Esophagus mucosa (tissue), 1 donor: ENCODE data around the gene FKBP10. TPM values are rescaled to one million over a fixed set of nuclear protein-coding genes. Genes with fewer than 3 reads are reported as not detected.

ENCODE experiments used
- ATAC-seq: fragments of 200-7000 bp; cut with Tn5 transposase; one replicate; pipeline ENCODE4 v1.9.1; 2020
- total RNA-seq: library from RNA; stranded (reverse); gene quantifications from one replicate; pipeline ENCODE4 v1.2.4, GENCODE V29; 2023
- donor health status: DM: yes; HTN: yes; CAD: no.

Gene FKBP10
- total RNA-seq, 1 donor from 2014 or later: 3.1 TPM

- peak; percentile 40 for ATAC-seq
Observed at GRCh38 chr17:41784207-41784744, 28.5 kb upstream of the FKBP10 start.

DNA sequence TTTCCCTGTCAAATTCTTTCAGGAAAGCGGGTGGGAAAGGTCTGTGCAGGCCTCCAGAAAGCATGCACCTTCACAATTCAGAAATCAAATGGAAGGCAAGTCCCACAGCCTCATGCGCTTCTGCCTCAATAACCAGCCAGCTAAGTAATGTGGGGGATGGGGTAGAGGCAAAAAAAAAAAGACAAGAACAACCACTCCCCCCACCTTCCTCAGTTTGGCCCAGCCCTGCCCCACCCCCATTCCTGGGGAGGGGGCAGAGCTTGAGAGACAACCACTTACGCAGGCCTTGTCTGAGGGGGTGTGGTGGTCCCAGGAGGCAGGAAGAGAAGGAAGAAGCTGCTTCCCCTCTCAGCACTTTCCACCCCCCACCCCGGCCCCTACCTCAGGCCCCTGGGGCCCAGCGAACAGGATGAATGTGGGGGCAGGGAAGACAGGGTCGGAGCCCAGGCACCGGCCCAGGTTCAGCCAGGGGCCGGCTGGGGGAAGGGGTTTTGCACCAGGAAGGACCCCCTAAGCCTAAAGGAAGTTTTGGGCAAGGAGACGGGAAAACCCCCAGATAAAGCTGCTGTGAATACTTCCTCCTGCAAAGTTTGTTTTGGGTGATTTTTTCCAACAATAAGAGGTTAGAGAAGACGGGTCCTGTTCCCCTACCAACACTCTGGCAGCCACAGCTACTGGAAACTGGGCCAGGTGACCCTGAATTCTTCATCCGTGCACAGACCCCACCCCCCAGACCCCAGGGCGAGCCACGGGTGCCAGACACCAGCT lies 27.5 kb upstream of the FKBP10 start:
- ATAC-seq: peak; percentile 25

- peak; percentile 59 for ATAC-seq
Observed at GRCh38 chr17:41785859-41786226, 27.0 kb upstream of the FKBP10 start.

- peak; percentile 81 for ATAC-seq
Observed at GRCh38 chr17:41786227-41787020, 26.4 kb upstream of the FKBP10 start, which contains the start of gene JUP. Gene JUP (minus strand): TSS chr17:41786711. CDS start chr17:41771854, 14,857 bp downstream.

DNA sequence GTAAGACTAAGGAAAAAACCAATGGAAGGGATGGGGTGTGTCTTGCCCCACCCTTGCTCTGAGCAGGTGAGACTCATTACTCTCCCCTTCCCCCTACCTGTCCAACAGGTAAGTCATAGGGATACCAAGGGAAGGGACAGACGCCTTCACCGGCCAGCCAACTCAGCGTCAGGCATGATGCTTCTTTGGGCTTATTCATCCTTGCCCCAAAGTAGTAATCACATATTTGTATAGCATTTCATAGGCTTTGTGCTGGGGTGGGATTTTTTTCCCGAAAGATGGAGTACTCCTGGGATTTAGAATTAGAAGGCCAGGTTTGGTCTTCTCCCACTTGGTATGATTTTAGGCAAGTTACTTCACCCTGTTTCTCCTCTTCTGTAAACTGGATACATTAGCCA lies 25.8 kb upstream of the FKBP10 start:
- ATAC-seq: peak; percentile 72

- ATAC-seq: peak; percentile 91
Observed at GRCh38 chr17:41792845-41793783, 19.7 kb upstream of the FKBP10 start.

DNA sequence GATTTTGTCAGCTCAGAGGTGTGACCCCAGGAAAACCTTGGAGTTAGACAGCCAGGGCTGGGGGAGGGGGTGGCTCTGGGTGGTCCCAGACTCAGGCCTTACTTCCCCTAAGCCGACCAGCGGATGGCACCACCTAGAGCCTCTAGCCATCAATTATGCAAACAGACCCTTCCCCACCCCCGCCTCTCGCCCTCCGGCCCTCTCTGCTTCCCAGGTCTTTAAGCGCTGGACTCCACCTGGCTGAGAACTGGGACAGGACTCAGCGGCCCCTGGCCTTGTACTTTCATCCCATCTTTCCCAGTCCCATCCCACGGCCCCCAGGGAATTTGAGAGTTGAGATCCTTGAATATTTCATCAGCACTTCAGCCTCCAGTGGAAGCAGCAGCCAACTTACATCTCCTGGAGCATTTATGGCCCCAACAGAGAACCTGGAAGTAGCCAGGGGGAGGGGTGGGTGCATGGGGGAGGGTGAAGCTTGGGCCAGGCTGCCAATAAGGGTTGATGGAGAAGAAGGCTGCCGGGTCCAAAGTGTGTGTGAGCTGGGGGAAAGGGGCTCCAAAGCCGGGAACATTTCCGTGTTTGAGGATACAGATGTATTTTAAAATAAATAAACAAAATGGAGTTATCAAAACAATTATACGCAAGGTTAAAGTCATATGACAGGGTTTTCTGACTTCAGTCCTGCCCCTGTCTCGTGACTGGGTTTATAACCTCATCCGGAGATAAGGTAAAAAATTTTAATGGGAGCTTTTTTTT lies 18.8 kb upstream of the FKBP10 start:
- no peak for ATAC-seq

DNA sequence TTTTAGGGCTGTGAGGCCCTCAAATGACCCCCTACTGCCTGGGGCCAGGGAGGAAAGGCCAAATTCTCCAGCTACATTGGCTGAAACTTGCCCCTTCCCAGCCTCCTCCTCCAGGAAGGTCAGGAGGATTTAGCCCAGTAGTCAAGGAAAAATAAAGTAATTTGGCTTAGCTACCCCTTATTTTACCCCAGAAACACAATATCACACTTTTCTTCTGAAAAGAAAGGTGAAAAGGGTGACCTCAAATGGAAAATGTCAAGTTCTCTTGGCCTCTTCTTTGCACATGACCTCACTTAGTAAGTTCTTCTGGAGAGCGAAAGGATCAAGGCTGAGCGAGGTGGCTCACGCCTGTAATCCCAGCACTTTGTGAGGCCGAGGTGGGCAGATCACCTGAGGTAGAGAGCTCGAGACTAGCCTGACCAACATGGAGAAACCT lies 18.2 kb upstream of the FKBP10 start:
- ATAC-seq: no peak

- ATAC-seq: no peak
Observed at GRCh38 chr17:41796121-41796895, 16.5 kb upstream of the FKBP10 start.

DNA sequence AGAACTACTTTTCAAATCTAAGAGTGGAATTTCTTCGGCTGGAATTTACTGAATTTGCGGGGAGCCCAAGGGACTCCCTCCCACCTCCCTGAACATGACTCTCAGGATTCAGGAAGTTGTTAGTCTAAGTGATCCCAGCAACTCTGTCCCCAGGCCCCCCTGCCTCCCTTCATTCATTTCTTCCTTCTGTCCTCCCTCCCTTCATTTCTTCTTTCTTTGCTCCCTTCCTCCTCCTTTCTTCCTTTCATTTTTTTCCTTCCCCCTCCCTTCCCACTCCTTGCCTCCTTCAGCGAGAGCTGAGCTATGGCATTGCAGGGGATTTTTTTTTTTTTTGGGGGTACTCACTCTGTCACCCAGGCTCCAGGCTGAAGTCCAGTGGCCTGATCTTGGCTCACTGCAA lies 15.4 kb upstream of the FKBP10 start:
- ATAC-seq: no peak

DNA sequence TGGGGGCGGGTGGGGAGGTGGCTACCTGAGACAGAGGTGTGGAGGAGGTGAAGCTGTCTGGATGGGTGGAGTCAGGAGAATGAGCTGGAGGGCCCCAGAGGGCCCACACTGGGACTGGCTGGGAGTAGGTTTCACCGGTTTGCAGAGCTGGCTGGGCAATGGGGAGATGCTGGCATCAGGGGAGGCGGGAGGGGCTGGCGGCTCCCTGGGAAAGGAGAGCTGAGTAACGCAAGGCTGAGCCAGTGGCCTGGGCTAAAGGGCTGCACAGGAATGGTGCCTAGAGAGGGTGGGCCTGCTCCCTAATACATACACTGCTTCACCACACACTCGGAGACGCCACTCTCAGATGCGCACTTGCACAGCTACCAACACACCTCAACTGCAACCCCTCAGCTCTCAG lies 13.4 kb upstream of the FKBP10 start:
- peak; percentile 64 for ATAC-seq

DNA sequence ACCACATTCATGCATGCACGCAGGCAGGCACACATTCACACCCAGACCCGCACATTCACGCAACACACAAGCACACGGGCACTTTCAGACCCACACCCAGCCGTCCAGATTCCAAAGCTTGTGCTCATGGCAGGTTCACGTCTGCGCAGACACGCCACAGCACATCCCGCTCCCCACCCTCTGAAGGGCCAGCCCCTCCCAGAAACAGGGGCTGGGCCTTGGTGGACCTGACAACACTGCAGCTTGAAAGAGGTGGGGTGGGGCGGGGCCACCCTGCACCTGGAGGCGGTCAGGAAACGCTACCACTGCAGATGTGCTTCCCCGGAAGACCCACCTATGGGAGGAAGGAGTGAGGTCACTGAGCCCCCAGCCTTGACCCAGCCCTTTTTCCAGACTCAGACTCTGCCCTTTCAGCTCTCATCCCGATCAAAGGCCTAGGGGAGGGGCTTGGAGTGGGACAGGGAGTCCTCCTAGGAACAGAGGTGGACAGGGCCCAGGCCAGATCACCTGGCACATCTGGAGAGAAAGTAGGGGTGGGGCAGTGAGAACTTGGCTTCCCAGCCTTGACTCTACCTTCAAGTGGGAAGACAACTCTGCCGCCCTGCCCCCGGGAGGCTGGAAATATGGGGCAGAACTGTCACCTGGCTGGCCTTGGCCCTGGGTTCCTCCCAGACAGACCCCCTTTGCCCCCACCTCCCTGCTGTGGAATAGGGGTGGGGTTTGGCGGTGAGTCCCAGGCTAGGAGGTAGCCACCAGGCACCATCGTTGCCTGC lies 12.0 kb upstream of the FKBP10 start:
- peak; percentile 93 for ATAC-seq

DNA sequence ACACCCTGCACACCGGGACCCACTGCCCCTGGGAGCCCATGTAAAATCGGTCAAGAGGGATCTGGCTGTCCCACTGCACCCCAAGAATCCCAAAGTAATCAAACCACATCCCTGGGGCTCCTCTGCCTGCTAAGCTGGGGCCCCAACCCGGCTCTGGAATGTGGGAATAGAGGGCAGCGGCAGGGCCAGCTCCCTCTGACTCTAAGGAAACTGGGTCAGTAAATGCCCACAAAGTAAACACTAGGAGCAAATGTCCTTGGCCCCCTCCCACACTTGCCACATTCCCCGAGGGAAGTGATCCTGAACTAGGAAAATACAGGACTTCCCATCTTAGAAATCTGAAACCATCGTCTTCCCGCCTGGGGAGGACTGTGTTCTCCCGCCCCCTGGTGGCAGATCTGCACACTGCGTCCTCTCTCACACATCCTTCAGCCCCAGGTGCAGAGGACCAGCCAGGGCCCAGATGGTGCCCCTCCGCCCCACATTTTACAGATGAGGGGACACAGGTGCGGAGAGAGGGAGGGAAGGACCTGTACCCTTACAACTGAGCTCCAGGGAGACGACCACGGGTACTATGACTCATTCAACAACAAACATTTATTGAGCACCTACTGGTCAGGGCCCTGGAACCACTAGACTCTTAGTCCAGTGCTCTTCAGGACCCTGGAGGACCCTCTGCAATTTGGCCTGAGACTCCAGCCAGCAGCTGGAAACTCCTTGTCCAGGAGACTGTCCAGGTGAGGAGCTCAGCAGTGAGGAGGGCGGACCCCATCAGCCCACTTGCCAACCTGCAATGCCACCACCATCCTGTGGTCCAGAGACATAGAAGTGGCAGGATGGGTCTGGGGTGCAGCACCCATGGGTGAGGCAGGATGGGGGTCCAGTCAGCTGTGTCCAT lies 11.2 kb upstream of the FKBP10 start:
- ATAC-seq: peak; percentile 62

- ATAC-seq: no peak
Observed at GRCh38 chr17:41803049-41804020, 9.5 kb upstream of the FKBP10 start.

GRCh38 chr17:41806685-41807445 lies 5.9 kb upstream of the FKBP10 start:
- no peak for ATAC-seq

DNA sequence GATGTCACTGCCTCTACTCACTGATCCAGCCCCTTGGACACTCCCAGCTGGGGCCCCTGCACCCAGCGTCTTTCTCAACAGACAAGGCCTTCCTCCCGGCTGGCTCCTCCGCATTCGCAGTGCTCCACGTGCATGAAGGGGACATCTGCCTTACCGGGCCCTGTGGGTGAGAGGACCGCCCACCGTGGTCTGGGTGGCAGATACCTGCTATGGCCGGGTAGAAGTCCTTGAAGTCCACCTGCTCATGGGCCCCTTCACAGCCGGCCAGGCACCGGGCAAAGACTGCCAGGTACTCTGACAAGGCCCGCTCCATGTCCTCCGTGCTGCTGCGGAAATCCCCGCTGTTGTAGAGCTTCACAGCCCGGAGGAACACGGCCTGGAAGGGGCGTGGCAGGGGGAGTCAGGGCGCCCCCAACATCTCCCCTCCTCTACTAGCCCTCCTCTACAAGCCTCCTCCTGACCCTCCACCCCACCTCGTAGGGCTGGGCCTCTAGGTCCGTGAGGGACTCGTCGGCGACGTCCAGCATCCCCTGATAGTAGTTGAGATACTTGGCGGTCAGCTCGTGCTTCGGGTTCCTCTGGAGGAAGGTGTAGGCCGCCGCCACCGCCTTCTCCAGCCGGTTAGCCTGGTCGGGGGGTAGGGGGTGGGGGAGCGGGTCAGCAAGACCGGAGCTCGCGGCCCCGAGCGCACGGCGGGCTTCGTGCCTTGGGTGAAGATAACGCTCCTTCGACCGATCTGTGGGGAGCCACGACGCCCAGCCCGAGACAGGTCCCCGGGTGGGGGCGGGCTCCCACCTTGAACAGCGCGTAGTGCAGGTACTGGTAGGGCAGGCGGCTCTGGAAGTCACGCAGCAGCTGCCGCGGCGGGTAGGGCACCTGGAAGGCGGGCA lies 1.9 kb upstream of the FKBP10 start:
- ATAC-seq: peak; percentile 36
